Mononuclear cell (primary cell): ENCODE data around the gene SCGB1A1. TPM values are rescaled to one million over a fixed set of nuclear protein-coding genes. Genes with fewer than 3 reads are reported as not detected.

Experiments used
- H3K27me3 ChIP-seq: 2 replicates; pipeline ENCODE4 v1.6.0; 2011; ENCODE audit warnings: low read length, control low read depth; ENCODE audit not compliant: insufficient read depth
- H3K4me1 ChIP-seq: 2 replicates; pipeline ENCODE4 v1.5.1; 2011; ENCODE audit warnings: mild to moderate bottlenecking, low read length, control low read depth; ENCODE audit not compliant: insufficient read depth
- H3K4me3 ChIP-seq: 2 replicates; pipeline ENCODE4 v1.5.1; 2011; ENCODE audit warnings: mild to moderate bottlenecking, low read length, moderate library complexity
- H3K9me3 ChIP-seq: 2 replicates; pipeline ENCODE4 v1.5.1; 2011; ENCODE audit warnings: low read depth, mild to moderate bottlenecking, control low read depth, low read length
- total RNA-seq: library from RNA; depleted of rRNA; stranded (reverse); fragments of >200 nt; gene quantifications from one replicate; pipeline ENCODE4 v1.2.3, GENCODE V29; 2012

SCGB1A1 gene
- total RNA-seq, 1 donor: not detected

DNA sequence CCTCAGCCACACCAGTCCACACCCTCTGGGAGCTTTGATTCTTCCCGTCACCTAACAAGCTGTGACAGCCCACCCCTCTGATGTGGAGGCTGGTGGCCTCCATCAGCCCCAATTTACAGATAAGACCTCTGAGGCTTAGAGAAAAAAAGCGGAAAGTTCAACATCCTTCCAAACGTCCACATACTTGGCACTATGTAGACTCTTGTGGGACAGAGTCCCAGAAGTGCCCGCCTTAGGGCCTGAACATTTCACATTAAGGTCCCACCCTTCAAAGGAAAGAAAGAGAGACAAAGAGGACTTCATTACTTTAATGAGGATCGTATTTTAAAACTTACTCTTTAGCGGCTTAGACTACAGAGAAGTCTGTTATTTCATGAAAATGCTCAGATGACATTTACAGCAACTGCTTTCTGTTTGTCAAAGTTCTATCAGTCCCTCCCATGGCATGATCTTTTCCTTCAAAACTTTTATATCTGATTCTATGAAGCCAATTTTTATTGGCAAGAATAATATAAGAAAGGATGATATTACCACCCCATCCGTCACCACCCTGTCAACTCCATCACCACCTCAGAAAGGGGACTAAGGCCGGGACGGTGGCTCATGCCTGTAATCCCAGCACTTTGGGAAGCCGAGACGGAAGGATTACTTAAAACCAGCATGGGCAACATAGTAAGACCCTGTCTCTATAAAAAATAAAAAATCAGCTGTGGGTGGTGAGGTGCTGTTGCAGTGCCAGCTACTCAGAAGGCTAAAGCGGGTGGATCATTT is 15.7 kb upstream of the SCGB1A1 start:
- Histone ChIP-seq H3K27me3 (no peaks in the 10 kb centered on the region), H3K4me1 (peaks cover 22% of the 10 kb centered on the region), H3K9me3 (no peaks in the 10 kb centered on the region), H3K4me3 (no peak overlapping the region)

DNA sequence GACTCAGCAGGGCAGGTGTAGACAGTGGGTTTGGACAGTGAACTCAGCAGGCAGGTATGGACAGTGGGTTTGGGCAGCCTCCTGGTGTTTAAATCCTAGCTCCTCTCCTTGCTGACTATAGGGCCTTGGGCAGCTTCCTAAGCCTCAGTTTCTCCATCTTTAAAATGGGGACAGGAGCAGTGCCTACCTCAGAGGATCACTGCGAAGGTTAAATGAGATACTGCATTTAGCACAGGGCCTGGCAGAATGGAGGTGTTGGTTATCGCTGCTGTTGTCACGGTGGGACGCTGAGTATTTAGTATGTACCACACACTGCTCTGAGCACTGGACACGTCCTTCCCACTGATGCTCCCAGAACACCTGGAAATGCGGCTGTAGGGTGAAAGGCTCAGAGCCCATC is 14.4 kb upstream of the SCGB1A1 start:
- H3K27me3 ChIP-seq: no peaks in the 10 kb centered on the region
- no peaks in the 10 kb centered on the region for H3K9me3 ChIP-seq
- no peak overlapping the region for H3K4me3 ChIP-seq
- H3K4me1 ChIP-seq: peaks cover 19% of the 10 kb centered on the region

DNA sequence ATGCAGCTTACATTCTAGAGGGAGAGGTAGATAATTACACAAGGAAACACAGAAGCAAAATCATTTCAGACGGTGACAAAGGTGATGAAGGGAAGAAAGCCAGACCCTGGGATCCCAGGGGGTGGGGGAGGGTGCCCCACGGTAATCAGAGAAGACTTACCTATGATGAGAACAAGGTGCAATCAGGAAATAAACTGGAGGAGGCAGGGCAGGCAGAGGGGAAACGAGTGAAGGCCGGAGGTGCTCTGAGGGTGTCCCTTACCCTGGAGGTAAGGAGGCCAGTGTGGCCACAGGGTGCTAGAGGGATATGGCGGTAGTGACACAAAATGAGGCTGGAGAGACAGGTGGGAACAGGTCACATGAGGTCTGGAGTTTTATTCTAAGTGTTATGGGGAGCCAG is 13.9 kb upstream of the SCGB1A1 start:
- Histone ChIP-seq H3K4me3 (no peak overlapping the region), H3K27me3 (no peaks in the 10 kb centered on the region), H3K9me3 (no peaks in the 10 kb centered on the region), H3K4me1 (peaks cover 19% of the 10 kb centered on the region)

DNA sequence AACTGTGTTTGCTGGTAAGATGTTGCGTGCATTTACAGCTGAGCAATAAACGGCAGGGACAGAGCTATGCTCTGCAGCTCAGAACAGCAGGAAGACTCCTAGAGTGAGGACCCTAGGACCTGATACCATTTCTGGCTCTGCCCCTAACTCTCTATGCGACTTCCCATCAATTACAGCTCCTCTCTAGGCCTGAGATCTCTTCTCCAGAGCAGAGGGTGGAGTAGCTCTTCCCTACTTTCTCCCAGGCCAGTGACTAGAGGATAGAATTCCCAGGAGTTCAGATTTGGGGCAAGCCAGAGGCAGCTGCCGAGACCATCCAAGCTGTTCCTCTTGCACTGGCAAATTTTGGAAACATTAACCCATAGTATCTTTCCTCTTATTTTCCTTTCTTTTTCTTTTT is 12.8 kb upstream of the SCGB1A1 start:
- Histone ChIP-seq H3K9me3 (no peaks in the 10 kb centered on the region), H3K27me3 (no peaks in the 10 kb centered on the region), H3K4me1 (peaks cover 19% of the 10 kb centered on the region), H3K4me3 (no peak overlapping the region)

DNA sequence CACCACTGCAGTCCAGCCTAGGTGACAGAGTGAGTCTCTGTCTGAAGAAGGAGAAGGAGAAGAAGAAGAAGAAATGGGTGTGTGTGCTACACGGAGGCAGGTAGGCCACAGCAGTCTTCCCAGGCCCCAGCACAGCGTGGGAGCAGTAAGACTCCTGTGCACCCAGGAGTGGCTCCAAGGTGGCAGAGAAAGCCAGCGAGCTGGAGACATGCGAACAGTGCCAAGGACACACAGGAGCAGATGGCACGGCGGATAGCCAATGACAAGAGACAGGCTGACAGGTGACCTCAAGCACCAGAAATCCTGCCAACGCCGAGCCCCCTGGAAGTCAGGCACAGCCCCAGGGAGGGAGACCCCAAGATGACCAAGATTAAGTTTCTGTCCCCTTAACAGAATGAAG is 9.0 kb upstream of the SCGB1A1 start:
- Histone ChIP-seq H3K4me3 (no peak overlapping the region), H3K4me1 (no peaks in the 10 kb centered on the region), H3K9me3 (no peaks in the 10 kb centered on the region), H3K27me3 (no peaks in the 10 kb centered on the region)

DNA sequence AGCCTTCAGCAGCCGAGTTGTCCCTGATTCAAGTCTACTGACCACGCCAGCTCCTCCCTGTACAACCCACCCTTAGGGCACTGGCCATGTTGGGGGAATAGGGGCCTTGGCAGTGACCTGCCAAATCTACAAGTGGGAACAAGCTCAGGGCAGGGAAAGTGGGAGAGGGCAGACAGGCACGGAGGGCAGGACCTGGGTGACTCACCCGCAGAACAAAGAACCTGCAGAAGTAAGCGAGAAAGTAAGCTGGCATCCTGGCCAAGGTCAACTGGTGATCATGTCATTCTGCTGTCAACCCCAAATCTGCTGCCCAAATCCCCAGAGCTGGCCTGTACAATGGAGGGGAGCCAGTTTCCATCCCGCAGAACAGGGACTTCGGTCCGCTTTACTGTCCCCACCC is 7.9 kb upstream of the SCGB1A1 start:
- Histone ChIP-seq H3K4me1 (no peaks in the 10 kb centered on the region), H3K4me3 (no peak overlapping the region), H3K9me3 (no peaks in the 10 kb centered on the region)

DNA sequence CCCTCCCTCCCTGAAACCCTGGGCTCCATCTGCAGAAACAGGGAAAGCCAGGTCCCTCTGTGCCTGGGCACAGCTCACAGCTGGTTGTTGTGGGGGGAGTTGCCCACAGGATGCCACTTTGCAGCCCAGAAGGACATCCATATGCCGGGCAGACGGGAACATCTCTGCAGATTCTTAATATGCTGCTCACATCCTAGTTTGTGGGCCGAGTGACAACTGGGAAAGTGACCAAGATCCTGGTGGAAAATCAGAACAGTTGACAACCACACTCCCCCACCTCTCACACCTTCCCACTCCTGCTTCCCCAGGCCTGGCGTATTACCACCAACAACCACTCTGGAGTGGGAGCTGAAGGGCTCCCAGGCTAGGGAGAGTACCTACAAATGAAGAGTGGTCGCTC is 7.3 kb upstream of the SCGB1A1 start:
- H3K9me3 ChIP-seq: no peaks in the 10 kb centered on the region
- no peak overlapping the region for H3K4me3 ChIP-seq
- no peaks in the 10 kb centered on the region for H3K27me3 ChIP-seq
- no peaks in the 10 kb centered on the region for H3K4me1 ChIP-seq

More for the DNA sequence above, 7.9 kb upstream of the SCGB1A1 start:
- H3K27me3 ChIP-seq: no peaks in the 10 kb centered on the region

DNA sequence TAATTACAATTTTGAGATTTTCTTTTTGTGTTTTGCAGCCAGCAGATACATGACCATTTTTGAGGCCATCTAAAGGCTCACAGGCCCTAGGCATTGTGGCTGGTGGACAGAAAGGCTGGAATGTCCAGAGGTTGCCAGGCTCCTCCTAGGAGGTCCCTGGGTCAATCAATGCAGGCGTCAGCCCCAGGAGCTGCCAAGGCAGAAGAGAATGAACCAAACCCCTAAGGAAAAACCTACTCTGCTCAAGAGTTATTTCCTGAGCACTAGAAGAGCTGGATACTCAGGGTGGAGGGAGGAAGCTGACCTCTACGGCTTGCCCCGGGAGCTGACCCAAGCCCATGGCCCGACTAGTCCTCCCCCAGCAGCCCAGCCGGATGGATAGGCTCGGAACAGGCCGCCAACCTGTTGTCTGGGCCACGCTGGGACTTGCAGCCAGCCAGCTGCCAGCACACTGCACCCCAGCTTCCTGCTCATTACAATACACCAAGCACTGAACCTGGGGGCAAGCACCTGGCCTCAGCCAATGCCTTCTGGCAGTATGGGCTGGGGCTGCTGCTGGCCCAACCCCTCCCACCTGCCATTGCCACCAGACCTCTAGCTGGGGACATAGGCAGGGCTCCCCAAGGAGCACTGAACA is 5.7 kb upstream of the SCGB1A1 start:
- H3K4me3 ChIP-seq: no peak overlapping the region
- H3K9me3 ChIP-seq: no peaks in the 10 kb centered on the region
- H3K27me3 ChIP-seq: no peaks in the 10 kb centered on the region
- H3K4me1 ChIP-seq: no peaks in the 10 kb centered on the region

DNA sequence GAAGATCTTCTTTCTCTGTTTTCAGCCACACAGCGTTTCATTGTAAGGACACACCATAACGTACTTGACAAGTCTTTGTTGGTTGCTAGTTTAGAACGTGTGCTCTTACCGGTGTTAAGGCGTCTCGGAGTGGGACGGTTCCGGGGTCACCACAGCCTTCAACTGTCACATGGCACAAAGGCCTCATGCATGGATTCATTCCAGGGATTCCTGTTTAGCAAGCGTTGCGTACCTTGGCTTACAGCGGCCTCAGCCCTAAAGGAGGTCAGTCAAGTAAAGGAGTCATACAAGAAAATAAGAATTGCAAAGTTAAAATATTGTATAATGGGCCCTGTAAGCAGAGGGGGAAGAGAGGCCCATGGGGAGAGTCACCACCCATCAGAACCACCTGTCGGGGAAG is 2.2 kb upstream of the SCGB1A1 start:
- Histone ChIP-seq H3K4me3 (no peak overlapping the region), H3K27me3 (no peaks in the 10 kb centered on the region), H3K4me1 (no peaks in the 10 kb centered on the region), H3K9me3 (no peaks in the 10 kb centered on the region)

DNA sequence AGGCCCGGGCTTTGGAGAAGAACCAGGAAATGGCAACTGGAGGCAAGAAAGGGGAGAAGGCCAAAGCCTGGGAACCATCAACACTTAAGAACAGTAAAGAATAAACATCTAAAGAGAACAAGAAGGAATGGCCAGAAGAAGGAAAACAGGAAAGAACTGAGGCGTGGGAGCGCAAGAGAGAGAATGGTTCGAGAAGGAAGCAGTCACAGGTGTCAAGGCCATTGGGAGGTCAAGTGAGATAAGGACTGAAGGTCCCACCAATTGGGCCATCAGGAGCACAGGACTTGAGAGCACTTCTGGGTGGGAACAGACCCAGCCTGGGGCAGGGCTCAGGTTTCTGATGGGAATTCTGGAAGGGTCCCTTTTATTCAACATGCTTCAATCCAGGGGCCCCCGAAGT is 697 bp upstream of the SCGB1A1 start:
- Histone ChIP-seq H3K4me1 (no peaks in the 10 kb centered on the region), H3K4me3 (no peak overlapping the region), H3K27me3 (no peaks in the 10 kb centered on the region), H3K9me3 (no peaks in the 10 kb centered on the region)

DNA sequence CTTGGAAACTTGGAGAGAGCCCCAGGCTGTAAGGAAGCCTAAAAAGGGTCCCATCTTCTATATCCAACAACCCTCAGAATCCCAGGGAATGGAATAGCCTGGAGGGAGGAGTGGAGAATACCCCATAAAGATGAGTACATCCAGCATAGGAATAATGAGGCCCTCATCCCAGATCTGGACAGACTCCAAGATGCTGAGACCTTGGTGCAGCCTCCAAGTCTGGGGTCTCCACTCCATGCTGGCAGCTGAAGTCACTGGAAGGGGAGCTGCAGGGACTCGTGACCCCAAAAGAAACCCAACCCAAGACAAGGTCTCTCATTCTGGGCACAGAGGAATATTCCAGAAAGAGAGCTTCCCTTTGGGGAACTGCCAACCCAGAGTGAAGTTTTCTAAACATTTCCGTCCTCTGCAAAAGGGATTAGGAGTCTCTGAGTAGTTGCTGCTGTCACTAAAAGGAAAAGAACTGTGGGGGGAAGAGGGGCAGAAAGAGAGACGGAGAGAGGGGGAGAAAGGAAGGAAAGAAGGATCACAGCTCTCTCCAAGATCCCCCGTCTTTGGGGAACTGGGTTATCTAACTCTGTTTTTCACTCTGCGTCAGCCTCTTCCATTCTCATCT is 589 bp downstream of the SCGB1A1 start:
- H3K9me3 ChIP-seq: no peaks in the 10 kb centered on the region
- no peak overlapping the region for H3K4me3 ChIP-seq
- H3K4me1 ChIP-seq: peaks cover 2% of the 10 kb centered on the region
- no peaks in the 10 kb centered on the region for H3K27me3 ChIP-seq

DNA sequence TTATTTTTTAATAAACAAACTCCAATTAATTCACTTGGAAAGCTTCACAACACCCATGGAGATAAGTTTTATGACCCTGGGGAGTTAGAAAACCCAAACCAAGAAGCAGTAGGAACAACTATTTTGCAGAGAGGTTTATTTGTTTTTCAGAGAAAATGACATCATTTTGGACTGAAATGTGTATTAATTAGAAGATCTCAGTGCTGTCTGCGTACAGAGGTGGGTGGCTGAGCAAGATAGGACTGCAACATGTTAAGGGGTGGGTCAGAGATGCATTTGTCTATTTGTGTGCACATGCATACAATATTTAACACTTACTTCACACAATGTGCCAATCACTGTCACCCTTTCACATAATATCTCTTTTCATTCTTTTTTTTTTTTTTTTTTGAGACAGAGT is 1.1 kb downstream of the SCGB1A1 start:
- Histone ChIP-seq H3K27me3 (no peaks in the 10 kb centered on the region), H3K4me1 (peaks cover 7% of the 10 kb centered on the region), H3K4me3 (no peak overlapping the region), H3K9me3 (no peaks in the 10 kb centered on the region)

DNA sequence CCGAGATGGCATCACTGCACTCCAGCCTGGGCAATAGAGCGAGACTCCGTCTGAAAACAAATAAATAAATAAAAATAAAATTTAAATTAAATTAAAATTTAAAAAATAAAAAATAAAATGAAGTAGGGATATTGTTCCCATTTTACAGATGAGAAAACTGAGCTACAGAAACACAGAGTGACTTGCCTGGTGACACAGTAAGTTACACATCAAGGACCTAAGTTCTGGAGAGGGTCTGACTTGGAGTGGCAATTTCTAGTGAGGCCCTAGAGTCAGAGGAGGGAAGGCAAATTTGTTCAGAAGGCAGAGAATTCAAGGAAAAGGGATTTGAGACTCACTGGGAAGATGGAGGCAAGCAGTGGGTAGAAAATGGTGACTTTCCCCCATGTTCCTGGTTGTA is 2.0 kb downstream of the SCGB1A1 start:
- Histone ChIP-seq H3K4me1 (peaks cover 15% of the 10 kb centered on the region), H3K9me3 (no peaks in the 10 kb centered on the region), H3K4me3 (no peak overlapping the region), H3K27me3 (no peaks in the 10 kb centered on the region)

DNA sequence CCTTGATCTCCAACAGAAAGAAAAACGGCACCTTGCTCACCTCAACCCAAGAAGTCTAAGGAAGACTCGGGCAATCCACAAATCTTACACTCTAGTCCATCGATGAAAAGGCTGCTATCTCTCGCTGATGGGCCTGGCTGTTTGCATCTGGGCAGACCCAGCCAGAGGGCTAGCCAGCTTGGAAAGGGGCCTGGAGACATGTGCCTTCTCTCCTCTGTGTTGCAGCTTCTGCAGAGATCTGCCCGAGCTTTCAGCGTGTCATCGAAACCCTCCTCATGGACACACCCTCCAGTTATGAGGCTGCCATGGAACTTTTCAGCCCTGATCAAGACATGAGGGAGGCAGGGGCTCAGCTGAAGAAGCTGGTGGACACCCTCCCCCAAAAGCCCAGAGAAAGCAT is 3.2 kb downstream of the SCGB1A1 start:
- Histone ChIP-seq H3K4me3 (no peak overlapping the region), H3K27me3 (no peaks in the 10 kb centered on the region), H3K9me3 (no peaks in the 10 kb centered on the region), H3K4me1 (peaks cover 25% of the 10 kb centered on the region)

DNA sequence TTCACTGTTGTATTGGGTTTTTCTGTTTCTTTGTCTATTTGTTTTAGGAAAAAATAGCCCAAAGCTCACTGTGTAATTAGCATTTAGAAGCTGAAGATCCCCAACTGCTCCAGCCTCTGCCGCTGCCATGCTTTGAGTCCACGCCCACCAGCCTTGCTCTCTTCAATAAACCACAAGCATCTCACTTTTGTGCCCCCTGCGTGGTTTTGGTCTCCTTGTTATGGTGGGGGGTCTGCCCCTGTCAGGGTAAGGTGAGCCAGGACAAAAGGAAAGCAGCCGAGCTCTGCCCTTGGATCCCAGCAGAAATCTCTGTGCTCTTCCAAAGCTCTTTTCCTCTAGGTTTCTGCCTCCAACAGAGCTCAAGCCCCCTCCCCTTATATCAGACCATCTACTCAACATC is 4.2 kb downstream of the SCGB1A1 start:
- Histone ChIP-seq H3K27me3 (no peaks in the 10 kb centered on the region), H3K4me1 (peaks cover 36% of the 10 kb centered on the region), H3K4me3 (no peak overlapping the region), H3K9me3 (no peaks in the 10 kb centered on the region)
